Measurements from ENCODE around the gene SLC17A5.
"Not testable (repeated sequence)": the region's sequence is repeated elsewhere in the genome, so short reads cannot be mapped to it uniquely, and the experiment has no call there.

The SLC17A5 gene

DNA sequence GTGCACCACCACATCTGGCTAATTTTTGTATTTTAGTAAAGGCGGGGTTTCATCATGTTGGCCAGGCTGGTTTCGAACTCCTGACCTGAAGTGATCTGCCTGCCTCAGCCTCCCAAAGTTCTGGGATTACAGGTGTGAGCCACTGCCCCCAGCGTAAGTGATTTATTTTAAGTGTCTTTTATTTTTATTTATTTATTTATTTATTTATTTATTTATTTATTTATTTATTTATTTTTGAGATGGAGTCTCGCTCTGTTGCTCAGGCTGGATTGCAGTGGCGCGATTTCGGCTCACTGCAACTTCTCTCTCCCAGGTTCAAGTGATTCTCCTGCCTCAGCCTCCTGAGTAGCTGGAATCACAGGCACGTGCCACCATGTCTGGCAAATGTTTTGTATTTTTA, 30.3 kb downstream of the SLC17A5 start:
- not testable (repeated sequence) for DNase-seq

DNA sequence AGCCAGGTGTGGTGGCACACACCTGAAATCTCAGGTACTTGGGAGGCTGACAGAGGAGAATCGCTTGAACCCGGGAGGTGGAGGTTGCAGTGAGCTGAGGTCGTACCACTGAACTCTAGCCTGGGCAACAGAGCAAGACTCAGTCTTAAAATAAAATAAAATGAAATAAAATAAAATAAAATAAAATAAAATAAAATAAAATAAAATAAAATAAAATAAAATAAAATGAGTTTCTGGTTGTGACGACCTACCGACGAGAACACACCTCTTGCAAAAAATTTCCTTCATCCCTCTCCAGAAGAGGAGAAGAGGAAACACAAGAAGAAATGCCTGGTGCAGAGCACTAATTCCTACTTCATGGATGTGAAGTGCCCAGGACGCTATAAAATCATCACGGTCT, 35.7 kb downstream of the SLC17A5 start:
- DNase-seq = not testable (repeated sequence)

DNA sequence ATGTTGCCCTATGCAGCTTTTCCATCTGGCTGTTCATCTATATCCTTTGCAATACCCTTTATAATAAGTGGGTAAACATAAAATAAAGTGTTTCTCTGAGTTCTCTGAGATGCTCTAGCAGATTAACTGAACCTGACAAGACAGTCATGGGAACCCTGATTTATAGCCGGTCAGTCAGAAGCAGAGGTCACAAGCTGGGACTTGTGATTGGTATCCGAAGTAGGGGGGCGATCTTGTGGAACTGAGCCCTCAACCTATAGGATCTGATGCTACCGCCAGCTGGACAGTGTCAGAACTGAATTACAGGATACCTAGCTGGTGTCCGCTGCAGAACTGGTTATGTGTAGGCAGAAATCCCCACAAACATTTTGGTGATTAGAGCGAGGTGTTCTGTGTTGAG, 39.0 kb downstream of the SLC17A5 start:
- no peak for DNase-seq

DNA sequence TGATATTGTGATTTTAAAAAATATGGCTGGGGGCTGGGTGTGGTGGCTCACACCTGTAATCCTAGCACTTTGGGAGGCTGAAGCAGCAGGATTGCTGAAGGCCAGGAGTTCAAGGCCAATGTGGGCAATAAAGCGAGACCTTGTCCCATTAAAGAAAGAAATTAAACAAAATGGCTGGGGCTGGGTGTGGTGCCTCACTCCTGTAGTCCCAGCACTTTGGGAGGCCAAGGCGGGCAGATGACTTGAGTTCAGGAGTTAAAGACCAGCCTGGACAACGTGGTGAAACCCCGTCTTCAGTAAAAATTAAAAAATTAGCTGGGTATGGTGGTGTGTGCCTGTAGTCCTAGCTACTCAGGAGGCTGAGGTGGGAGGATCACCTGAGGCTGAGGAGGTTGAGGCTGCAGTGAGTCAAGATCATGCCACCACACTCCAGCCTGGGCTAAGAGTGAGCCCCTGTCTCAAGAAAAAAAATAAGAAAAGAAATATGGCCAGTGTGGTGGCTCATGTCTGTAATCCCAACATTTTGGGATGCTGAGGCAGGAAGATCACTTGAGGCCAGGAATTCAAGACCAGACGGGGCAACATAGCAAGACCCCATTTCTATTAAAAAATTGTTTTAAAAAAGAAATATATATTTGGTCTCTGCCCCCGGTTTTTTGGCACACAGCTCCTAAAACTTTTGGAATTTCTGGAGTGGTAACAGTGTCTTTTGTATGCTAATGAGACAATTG, 39.8 kb downstream of the SLC17A5 start:
- DNase-seq = no peak

- no peak for DNase-seq
Observed at GRCh38 chr6:73612611-73613010, 41.2 kb downstream of the SLC17A5 start.

GRCh38 chr6:73610444-73611275, 43.1 kb downstream of the SLC17A5 start:
- peak in 1 of 58 donors; percentile 16 for DNase-seq

GRCh38 chr6:73608761-73609160, 45.0 kb downstream of the SLC17A5 start:
- no peak for DNase-seq

GRCh38 chr6:73606428-73606827, 47.4 kb downstream of the SLC17A5 start:
- no peak for DNase-seq

GRCh38 chr6:73604461-73604860, 49.3 kb downstream of the SLC17A5 start:
- DNase-seq = no peak

DNA sequence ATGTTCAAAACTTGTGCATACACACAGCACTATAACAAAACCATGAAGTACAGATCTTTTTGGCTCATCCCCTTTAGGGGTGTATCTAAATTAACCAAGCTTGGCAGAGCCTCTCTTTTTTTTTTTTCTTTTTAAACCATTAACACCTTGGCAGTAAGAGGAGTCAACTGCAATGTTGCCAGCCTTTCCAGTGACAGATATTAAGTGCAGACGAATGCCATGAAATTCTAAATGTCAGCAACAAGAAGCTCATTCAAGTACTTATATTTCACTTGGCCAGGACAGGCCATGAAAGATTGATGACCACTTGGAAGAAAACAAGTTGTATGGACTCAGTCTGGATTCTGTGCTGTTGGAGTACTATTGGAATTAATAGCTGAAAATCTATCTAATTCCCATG, 49.8 kb downstream of the SLC17A5 start:
- no peak for DNase-seq

DNA sequence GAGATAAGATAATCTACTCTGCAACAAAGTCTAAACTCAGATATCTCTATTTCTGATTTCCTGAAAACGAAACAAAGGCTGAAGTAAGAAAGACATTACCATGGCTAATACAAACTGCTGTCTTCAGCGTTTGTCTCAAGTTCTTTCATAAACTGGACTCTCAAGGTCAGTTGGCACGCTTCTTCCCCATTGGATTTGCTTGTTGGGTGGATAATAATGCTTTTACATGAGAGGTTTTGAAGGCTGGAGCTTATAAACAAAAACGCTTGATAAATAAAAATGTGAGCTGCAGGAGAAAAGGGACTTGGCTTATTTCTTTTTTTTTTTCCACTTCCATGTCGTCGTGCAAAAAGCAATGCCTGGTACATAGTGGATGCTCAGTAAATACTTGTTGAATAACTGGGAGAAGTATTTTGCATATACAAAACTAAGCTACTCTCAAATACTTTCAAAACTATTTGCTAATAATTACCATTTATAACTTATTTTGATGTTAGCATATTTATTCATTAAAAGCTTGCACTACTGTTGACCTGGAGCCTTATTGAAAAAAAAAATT, 67.3 kb downstream of the SLC17A5 start:
- peak in 1 of 58 donors; percentile 23 for DNase-seq

DNA sequence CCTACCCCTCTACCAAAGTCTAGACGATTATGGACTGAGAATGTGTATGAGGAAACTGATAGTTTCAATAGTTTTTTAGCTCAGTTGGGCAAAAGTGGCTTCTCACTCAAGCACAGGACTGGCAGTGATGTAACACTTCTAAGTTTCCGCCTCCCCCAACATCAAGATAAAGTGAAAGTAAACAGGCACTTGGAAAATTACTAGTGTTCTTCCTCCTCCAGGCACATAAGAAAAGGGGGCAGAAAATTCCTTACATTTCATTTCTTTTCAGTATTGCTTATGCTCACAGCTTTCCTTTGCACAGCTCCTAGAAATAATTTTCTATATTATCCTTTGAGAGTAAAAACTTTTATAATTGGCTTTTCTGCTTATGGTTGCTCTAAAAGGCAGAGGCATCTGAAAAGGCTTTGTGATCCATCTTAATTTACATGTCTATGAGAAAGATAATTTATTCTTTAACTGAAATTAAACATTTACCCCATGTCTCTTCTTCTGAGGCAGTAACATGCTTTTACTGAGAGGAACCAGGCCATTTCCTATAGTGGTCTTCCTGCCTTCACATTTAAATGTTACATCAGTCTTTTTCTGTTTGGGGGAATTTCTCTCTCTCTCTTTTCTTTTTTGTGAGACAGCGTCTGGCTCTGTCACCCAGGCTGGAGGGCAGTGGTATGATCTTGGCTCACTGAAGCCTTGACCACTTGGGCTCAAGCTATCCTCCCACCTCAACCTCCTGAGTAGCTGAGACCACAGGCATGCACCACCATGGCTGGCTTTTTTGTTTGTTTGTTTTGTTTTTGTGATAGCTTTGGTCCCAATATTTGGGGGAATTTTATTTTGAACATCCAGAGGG, 68.0 kb downstream of the SLC17A5 start:
- peak in 15 of 58 donors; percentile 3 to 75 (median 14) for DNase-seq

GRCh38 chr6:73581293-73581692, 72.5 kb downstream of the SLC17A5 start:
- DNase-seq = no peak

DNA sequence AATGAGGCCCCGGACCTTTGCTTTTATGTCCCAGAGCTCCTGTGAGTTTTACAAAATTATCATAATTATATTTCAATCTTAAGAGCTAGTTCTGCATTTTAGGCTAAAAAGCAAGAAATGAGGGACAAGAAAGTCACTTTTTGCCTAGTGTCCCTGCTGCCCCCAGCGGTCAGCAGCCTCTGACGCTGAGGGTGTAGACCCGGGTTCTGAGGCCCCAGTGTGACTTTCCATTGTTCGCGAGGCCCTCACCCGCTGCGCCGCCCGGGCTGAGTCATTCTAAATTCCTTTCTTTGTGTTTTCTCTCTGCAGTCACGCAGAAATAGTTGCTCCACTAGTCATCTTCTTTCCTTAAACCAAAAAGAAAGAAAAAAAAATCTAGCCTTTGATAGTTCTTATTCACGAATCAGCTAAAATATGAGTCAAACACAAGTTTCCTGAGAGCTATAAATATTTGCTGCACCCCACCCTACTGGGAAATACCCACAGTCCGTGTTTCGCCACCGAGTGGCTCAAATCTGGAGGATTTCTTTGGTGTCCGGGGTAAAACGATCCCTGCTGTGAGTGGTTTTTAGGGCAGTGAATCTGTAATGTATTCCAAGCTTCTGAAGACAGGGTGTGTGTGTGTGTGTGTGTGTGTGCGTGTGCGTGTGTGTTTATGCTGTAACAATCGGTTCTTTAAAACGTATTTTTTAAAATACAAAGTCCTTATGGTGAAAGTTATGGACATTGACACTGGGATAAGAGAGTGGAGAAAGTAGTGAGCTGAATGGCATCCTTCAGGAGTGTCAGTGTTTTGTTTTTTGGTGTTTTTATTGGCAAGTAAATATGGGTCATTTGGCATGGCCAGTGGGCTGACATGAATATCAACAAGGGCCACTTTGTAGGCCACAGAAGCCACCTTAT, 73.3 kb downstream of the SLC17A5 start:
- DNase-seq = peak in 55 of 58 donors; percentile 30 to 89 (median 65)

DNA sequence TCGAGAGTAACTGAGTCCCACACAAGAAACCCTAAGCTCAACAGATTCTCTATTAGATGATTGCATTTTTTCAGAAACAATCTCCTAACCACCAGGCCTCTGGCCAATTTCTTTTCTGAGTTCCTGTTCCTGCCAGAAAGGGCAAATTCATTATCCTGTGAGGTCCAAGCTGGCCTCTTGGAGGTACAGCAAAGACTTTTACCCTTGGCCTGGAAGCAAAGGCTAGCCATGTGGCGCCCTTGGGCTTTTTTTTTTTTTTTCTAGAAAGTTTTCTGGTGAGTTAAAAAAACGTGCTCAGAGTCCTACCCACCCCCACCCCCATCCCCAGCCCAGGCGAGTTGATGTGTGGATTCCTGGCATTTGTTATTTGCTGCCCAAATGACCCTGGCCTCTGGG, 73.9 kb downstream of the SLC17A5 start:
- peak in 13 of 58 donors; percentile 20 to 72 (median 48) for DNase-seq

- DNase-seq = peak in 3 of 58 donors; percentile 8 to 35 (median 13)
Observed at GRCh38 chr6:73579389-73579788, 74.4 kb downstream of the SLC17A5 start.

DNA sequence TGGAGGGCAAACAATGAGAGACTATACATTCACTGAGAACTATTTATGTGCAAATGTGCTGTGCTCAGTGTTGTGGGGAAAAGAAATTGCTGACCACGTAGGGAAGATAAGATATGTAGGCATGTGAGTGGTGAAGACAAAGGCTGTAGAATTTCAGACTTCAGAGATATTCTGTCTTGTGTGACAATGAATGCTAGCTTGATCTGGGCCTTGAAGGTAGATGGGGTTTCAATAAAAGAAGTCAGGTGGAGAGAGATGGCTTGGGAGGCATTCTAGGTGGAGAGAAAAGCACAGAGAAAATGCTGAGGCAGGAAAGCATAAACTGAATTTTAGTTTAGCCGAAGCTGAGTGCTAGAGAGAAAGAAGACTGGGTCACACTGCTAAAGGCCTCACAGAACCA, 76.1 kb downstream of the SLC17A5 start:
- DNase-seq = no peak

- not testable (repeated sequence) for DNase-seq
Observed at GRCh38 chr6:73572531-73572930, 81.3 kb downstream of the SLC17A5 start.

- DNase-seq = not testable (repeated sequence)
Observed at GRCh38 chr6:73571218-73572181, 82.3 kb downstream of the SLC17A5 start.

All from anterior cingulate cortex (tissue), 58 donors.